NB4 (cell line): Measurements from ENCODE around the gene PLXDC1.

Experiments
- DNase-seq: peaks from one replicate; pipeline ENCODE4 v3.0.0; 2010; ENCODE audit warnings: low read depth
- H3K4me3 ChIP-seq: one replicate; pipeline ENCODE4 v1.5.1; 2011; ENCODE audit warnings: mild to moderate bottlenecking, low read depth, low read length, moderate library complexity
- CTCF ChIP-seq: IDR thresholded peaks from one replicate; pipeline ENCODE4 v1.5.1; 2012; ENCODE audit warnings: low read depth, low read length
- MAX ChIP-seq: IDR thresholded peaks from 2 replicates; pipeline ENCODE4 v1.6.1; 2011; ENCODE audit warnings: low read depth, low read length
- MYC ChIP-seq: IDR thresholded peaks from 2 replicates; pipeline ENCODE4 v1.6.1; 2011; ENCODE audit warnings: low read depth, low read length
- POLR2A ChIP-seq: IDR thresholded peaks from 2 replicates; pipeline ENCODE4 v1.6.1; 2011; ENCODE audit warnings: mild to moderate bottlenecking; ENCODE audit not compliant: insufficient read length; ENCODE audit errors: extremely low read depth

Gene PLXDC1

GRCh38 chr17:39094607-39095308 lies 56.7 kb downstream of the PLXDC1 start:
- TF ChIP-seq MYC (no peak), CTCF (no peak), MAX (no peak), POLR2A (no peak)
- DNase-seq, result peak; percentile 87
- H3K4me3 ChIP-seq, result no peak overlapping the region

- DNase-seq, result peak; percentile 54
- H3K4me3 ChIP-seq, result peak overlapping the region; percentile 4
- no peak for TF ChIP-seq POLR2A
These were observed 58.7 kb downstream of the PLXDC1 start for GRCh38 chr17:39092692-39093230.

- no peak overlapping the region for H3K4me3 ChIP-seq
- TF ChIP-seq MYC, result no peak
- TF ChIP-seq CTCF, result no peak
- no peak for TF ChIP-seq POLR2A
- TF ChIP-seq MAX, result no peak
- DNase-seq, result no peak
These were observed 60.4 kb downstream of the PLXDC1 start for GRCh38 chr17:39090908-39091665.

- H3K4me3 ChIP-seq, result no peak overlapping the region
- DNase-seq, result no peak
- TF ChIP-seq POLR2A, result no peak
- TF ChIP-seq CTCF, result no peak
- TF ChIP-seq MYC, result no peak
- no peak for TF ChIP-seq MAX
These were observed 61.0 kb downstream of the PLXDC1 start for GRCh38 chr17:39090400-39090799.

- no peak for DNase-seq
- TF ChIP-seq CTCF (no peak), MAX (no peak), POLR2A (no peak), MYC (no peak)
- H3K4me3 ChIP-seq, result no peak overlapping the region
These were observed 66.9 kb downstream of the PLXDC1 start for GRCh38 chr17:39084558-39084957.

- DNase-seq, result no peak
- TF ChIP-seq MAX (no peak), MYC (no peak), POLR2A (no peak), CTCF (no peak)
- no peak overlapping the region for H3K4me3 ChIP-seq
These were observed 68.2 kb downstream of the PLXDC1 start for GRCh38 chr17:39083270-39083669.
